HL-60 (cell line): Measurements from ENCODE around the gene XNDC1N.

Source experiments
- CTCF ChIP-seq: IDR thresholded peaks from one replicate; pipeline ENCODE4 v1.5.1; 2011; ENCODE audit warnings: low read length, control low read depth, inconsistent platforms; ENCODE audit not compliant: insufficient read depth
- GABPA ChIP-seq: IDR thresholded peaks from 2 replicates; pipeline ENCODE4 v1.6.1; 2012; ENCODE audit warnings: low read depth
- POLR2AphosphoS5 ChIP-seq: IDR thresholded peaks from 2 replicates; pipeline ENCODE4 v1.6.1; 2012; ENCODE audit warnings: low read depth
- TF ChIP-seq, protein P1 (sequence below): IDR thresholded peaks from 2 replicates; pipeline ENCODE4 v1.6.1; 2012; ENCODE audit warnings: low read depth; ENCODE audit not compliant: insufficient replicate concordance

- TF ChIP-seq GABPA (no peak), CTCF (no peak), POLR2AphosphoS5 (no peak)
- TF ChIP-seq, protein P1, sequence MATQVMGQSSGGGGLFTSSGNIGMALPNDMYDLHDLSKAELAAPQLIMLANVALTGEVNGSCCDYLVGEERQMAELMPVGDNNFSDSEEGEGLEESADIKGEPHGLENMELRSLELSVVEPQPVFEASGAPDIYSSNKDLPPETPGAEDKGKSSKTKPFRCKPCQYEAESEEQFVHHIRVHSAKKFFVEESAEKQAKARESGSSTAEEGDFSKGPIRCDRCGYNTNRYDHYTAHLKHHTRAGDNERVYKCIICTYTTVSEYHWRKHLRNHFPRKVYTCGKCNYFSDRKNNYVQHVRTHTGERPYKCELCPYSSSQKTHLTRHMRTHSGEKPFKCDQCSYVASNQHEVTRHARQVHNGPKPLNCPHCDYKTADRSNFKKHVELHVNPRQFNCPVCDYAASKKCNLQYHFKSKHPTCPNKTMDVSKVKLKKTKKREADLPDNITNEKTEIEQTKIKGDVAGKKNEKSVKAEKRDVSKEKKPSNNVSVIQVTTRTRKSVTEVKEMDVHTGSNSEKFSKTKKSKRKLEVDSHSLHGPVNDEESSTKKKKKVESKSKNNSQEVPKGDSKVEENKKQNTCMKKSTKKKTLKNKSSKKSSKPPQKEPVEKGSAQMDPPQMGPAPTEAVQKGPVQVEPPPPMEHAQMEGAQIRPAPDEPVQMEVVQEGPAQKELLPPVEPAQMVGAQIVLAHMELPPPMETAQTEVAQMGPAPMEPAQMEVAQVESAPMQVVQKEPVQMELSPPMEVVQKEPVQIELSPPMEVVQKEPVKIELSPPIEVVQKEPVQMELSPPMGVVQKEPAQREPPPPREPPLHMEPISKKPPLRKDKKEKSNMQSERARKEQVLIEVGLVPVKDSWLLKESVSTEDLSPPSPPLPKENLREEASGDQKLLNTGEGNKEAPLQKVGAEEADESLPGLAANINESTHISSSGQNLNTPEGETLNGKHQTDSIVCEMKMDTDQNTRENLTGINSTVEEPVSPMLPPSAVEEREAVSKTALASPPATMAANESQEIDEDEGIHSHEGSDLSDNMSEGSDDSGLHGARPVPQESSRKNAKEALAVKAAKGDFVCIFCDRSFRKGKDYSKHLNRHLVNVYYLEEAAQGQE = no peak
Measured at GRCh38 chr11:71936825-71937224, 8.4 kb upstream of the XNDC1N start.
